T-cell (primary cell): ENCODE results near the gene SCN8A. TPM values are rescaled to one million over a fixed set of nuclear protein-coding genes. Genes with fewer than 3 reads are reported as not detected.

Experiments used
- ATAC-seq, 4 experiments: fragments of 200-7000 bp in 3 of 4; fragments of 150-1000 bp in 1 of 4; cut with Tn5 transposase; replicated peaks in 1 of 4; 1 replicate in 3 of 4; 2 replicates in 1 of 4; pipeline ENCODE4 v1.10.0; 2021; ENCODE audit warnings: moderate library complexity in 3 of 4, mild to moderate bottlenecking in 2 of 4, moderate number of reproducible peaks in 1 of 4
- CTCF ChIA-PET, 2 donors: fragments of 300-600 bp; sonication (Branson Sonifier 250); formaldehyde crosslinking; loops; one replicate each; lab custom pipeline; 2022; ENCODE audit warnings: antibody characterized with exemption in 2 of 2; lab: Charles Lee
- POLR2A ChIA-PET, 2 donors: fragments of 300-600 bp; sonication (Branson Sonifier 250); formaldehyde crosslinking; loops; one replicate each; lab custom pipeline; 2022; ENCODE audit warnings: antibody characterized with exemption in 2 of 2; lab: Charles Lee
- DNase-seq, 35 experiments: peaks; one replicate each; pipeline versions ENCODE4 v3.0.0 to v3.0.0-alpha.2; 2013 to 2023
- H3K27ac ChIP-seq: one replicate; pipeline ENCODE4 v1.5.1; 2013; ENCODE audit warnings: low read length
- H3K27me3 ChIP-seq, 2 experiments: replicated peaks in 1 of 2; 1 replicate in 1 of 2; 2 replicates in 1 of 2; pipeline versions ENCODE4 v1.6.1 to v1.7.0; 2013; ENCODE audit warnings: low read length in 1 of 2, mixed read lengths in 1 of 2; ENCODE audit not compliant: control insufficient read depth in 2 of 2, insufficient read depth in 2 of 2; ENCODE audit errors: extremely low read depth in 1 of 2
- H3K36me3 ChIP-seq, 2 donors: 1 replicate in 1 of 2; 2 replicates in 1 of 2; pipeline versions ENCODE4 v1.6.1 to v1.7.0; 2013; ENCODE audit warnings: low read length in 1 of 2; ENCODE audit not compliant: control insufficient read depth in 2 of 2, insufficient read depth in 1 of 2; ENCODE audit errors: extremely low read depth in 1 of 2
- H3K4me1 ChIP-seq, 2 experiments: 1 replicate in 1 of 2; 2 replicates in 1 of 2; pipeline versions ENCODE4 v1.6.1 to v1.7.0; 2013; ENCODE audit warnings: low read length in 2 of 2, mixed read lengths in 1 of 2; ENCODE audit not compliant: insufficient read depth in 2 of 2, control insufficient read depth in 1 of 2; ENCODE audit errors: extremely low read depth in 1 of 2
- H3K4me3 ChIP-seq, 2 donors: 1 replicate in 1 of 2; 2 replicates in 1 of 2; pipeline versions ENCODE4 v1.5.1 to v1.7.0; 2013; ENCODE audit warnings: mild to moderate bottlenecking in 2 of 2, low read length in 1 of 2, moderate library complexity in 1 of 2; ENCODE audit not compliant: control insufficient read depth in 1 of 2; ENCODE audit errors: extremely low read depth in 1 of 2
- H3K9me3 ChIP-seq: 2 replicates; pipeline ENCODE4 v1.7.0; 2013
- H3K27ac Mint-ChIP-seq, 2 donors: one replicate each; pipeline ENCODE4 v1.8.0; 2020 to 2021; ENCODE audit warnings: mild to moderate bottlenecking in 2 of 2, mixed read lengths in 2 of 2
- H3K27me3 Mint-ChIP-seq, 2 donors: one replicate each; pipeline ENCODE4 v1.8.0; 2021 to 2022; ENCODE audit warnings: mixed read lengths in 2 of 2
- H3K36me3 Mint-ChIP-seq: one replicate; pipeline ENCODE4 v1.8.0; 2021; ENCODE audit warnings: mixed read lengths
- H3K4me1 Mint-ChIP-seq, 3 donors: one replicate each; pipeline ENCODE4 v1.8.0; 2020 to 2022; ENCODE audit warnings: mixed read lengths in 3 of 3, mild to moderate bottlenecking in 1 of 3
- H3K4me3 Mint-ChIP-seq, 3 donors: one replicate each; pipeline ENCODE4 v1.8.0; 2020 to 2022; ENCODE audit warnings: mild to moderate bottlenecking in 3 of 3, mixed read lengths in 3 of 3, moderate library complexity in 3 of 3
- H3K9me3 Mint-ChIP-seq, 3 donors: one replicate each; pipeline ENCODE4 v1.8.0; 2020 to 2022; ENCODE audit warnings: mixed read lengths in 3 of 3
- WGBS: methylation state at CpG from one replicate; pipeline ENCODE4 v1.1.5; 2013; ENCODE audit warnings: missing lambda C conversion rate; ENCODE audit not compliant: insufficient coverage; 5-methylcytosine and 5-hydroxymethylcytosine counted together
- total RNA-seq, 35 experiments: library from RNA in 6 of 35; stranded (reverse) in 6 of 35; fragments of 120-200 nt in 1 of 35; gene quantifications; one replicate each; pipeline versions ENCODE4 v1.2.1 to v1.2.4 and lab custom pipeline; 2013 to 2026

The SCN8A gene
- total RNA-seq, 5 donors from 2014 or later (not counting 1 experiment from before 2014, with no cell fraction given), result 0.41 to 1.0 (median 0.53) TPM

GRCh38 chr12:51852404-51853137, 261.5 kb downstream of the SCN8A start:
- H3K27ac ChIP-seq, result no peak overlapping the region
- no peaks in the 10 kb centered on the region for H3K36me3 Mint-ChIP-seq

DNA sequence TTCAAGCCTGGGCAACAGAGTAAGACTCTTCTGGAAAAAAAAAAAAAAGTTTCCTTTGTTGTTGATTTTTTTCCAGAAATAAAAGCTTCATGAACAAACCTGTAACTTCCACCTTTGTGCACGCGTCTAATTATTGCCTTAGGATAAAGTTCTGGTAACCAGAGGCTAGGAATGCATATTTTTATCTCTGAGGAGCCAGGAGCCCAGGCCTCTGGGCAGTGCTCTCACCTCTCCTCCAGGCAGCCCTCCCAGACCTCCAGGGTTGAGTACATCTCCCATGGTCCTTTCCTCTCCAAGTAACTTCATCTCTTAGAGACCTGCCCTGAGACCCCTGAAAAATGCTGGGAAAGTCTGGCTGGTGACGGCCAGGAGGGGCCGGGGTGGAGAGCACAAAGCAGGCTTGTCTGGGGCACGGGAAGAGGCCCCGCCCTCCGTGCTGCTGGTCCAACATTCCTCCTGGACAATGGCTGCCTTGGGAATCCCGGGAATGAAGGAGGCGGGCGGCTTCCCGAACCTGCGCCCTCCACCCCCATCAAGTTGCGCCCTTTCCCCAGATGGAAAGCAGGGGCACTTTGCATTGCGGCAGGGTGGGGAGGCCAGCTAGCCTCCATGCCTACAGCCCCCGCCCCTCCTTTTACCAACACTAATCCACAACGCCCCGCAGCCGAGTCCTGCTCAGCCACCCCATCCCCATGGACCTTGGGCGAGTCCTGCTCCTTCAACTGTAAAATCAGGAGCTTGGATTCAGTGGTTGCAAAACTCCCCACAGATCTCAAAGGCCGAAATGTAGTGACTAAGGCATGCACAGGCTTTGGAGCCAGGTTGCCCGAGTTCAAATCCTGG, 264.8 kb downstream of the SCN8A start:
- Histone ChIP-seq H3K9me3 (no peaks in the 10 kb centered on the region), H3K4me1 (peaks cover 3 to 7% of the 10 kb centered on the region in 2 experiments), H3K27ac (no peak overlapping the region), H3K27me3 (peaks cover 0 to 33% of the 10 kb centered on the region in 2 experiments), H3K36me3 (no peaks in the 10 kb centered on the region), H3K4me3 (no peak overlapping the region)
- peaks cover 15 to 19% of the 10 kb centered on the region in 2 donors for H3K27me3 Mint-ChIP-seq
- CTCF ChIA-PET, result interaction anchor here in 1 of 2 donors (0.6 kb wide), 1 partner anchor 268 kb away, joined by 3 read pairs; no protein-coding TSS in a partner anchor
- no peaks in the 10 kb centered on the region for H3K9me3 Mint-ChIP-seq
- H3K27ac Mint-ChIP-seq, result no peak overlapping the region
- H3K36me3 Mint-ChIP-seq, result no peaks in the 10 kb centered on the region
- POLR2A ChIA-PET, result interaction anchor here in 1 of 2 donors (0.6 kb wide), 1 partner anchor 122 kb away, joined by 6 read pairs; no protein-coding TSS in a partner anchor
- WGBS, result 76% methylated on average over 19 of the region's 21 CpGs
- ATAC-seq (no peak), DNase-seq (no peak)
- H3K4me1 Mint-ChIP-seq, result peaks cover 5 to 11% (median 11%) of the 10 kb centered on the region in 3 donors
- H3K4me3 Mint-ChIP-seq, result no peak overlapping the region

More at GRCh38 chr12:51852404-51853137, 261.5 kb downstream of the SCN8A start:
- H3K4me3 ChIP-seq, result no peak overlapping the region
- Mint-ChIP-seq H3K27me3 (peaks cover 12 to 29% of the 10 kb centered on the region in 2 donors), H3K9me3 (no peaks in the 10 kb centered on the region), H3K27ac (peak overlapping the region in 1 of 2 donors; percentile 12), H3K4me1 (peaks cover 8 to 21% (median 14%) of the 10 kb centered on the region in 3 donors), H3K4me3 (no peak overlapping the region)
- ChIA-PET POLR2A (no interaction called here), CTCF (no interaction called here)
- ATAC-seq, result no peak
- DNase-seq, result no peak
- peaks cover 6 to 14% of the 10 kb centered on the region in 2 experiments for H3K4me1 ChIP-seq
- H3K36me3 ChIP-seq, result no peaks in the 10 kb centered on the region
- WGBS, result 89% methylated on average over 4 of the region's 5 CpGs
- H3K27me3 ChIP-seq, result peaks cover 0 to 44% of the 10 kb centered on the region in 2 experiments
- no peaks in the 10 kb centered on the region for H3K9me3 ChIP-seq

DNA sequence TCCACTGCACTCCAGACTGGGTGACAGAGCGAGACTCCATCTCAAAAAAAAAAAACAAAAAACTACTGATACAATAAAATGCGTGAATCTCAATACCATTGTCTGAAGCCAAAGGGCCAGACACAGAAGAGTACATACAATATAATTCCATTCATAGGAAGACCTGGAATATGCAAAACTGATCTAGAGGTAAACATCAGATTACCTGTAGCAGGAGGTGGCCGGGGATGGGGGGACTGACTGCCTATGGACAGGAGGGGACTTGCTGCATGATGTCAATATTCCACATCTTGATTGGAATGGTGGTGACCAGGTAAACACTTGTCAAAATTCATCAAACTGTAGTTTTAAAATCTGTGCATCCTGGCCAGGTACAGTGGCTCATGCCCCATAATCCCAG, 270.0 kb downstream of the SCN8A start:
- H3K4me3 Mint-ChIP-seq, result no peak overlapping the region
- Histone ChIP-seq H3K4me1 (peaks cover 2 to 14% of the 10 kb centered on the region in 2 experiments), H3K4me3 (no peak overlapping the region), H3K9me3 (no peaks in the 10 kb centered on the region), H3K36me3 (no peaks in the 10 kb centered on the region), H3K27ac (no peak overlapping the region), H3K27me3 (peaks cover 0 to 62% of the 10 kb centered on the region in 2 experiments)
- no peaks in the 10 kb centered on the region for H3K36me3 Mint-ChIP-seq
- H3K9me3 Mint-ChIP-seq, result no peaks in the 10 kb centered on the region
- ATAC-seq (no peak), DNase-seq (no peak)
- H3K27ac Mint-ChIP-seq, result no peak overlapping the region
- ChIA-PET POLR2A (no interaction called here), CTCF (no interaction called here)
- peaks cover 0 to 13% (median 10%) of the 10 kb centered on the region in 3 donors for H3K4me1 Mint-ChIP-seq
- WGBS, result no CpG with 5 or more reads among the region's 3 CpGs
- peaks cover 50 to 53% of the 10 kb centered on the region in 2 donors for H3K27me3 Mint-ChIP-seq

Other genes starting within 250 kb of the SCN8A start
- gene CELA1, start 244.6 kb upstream of the SCN8A start, total RNA-seq, result 1 to 10 TPM in 2 of 5 donors, under 1 TPM in 3; 0.47 to 3.5 (median 0.88) TPM
- 10 to 100 TPM in 2 of 5 donors, 1 to 10 TPM in 3; 5.3 to 19.6 (median 7.9) TPM for gene GALNT6, start 199.8 kb upstream of the SCN8A start, total RNA-seq
- gene SLC4A8, start 166.4 kb upstream of the SCN8A start, total RNA-seq, result 1 to 10 TPM in 3 of 5 donors, under 1 TPM in 2; 0.82 to 3.3 (median 1.1) TPM